Measurements from ENCODE around the gene C11orf97.

The C11orf97 gene

GRCh38 chr11:94577841-94578240, 65.6 kb downstream of the C11orf97 start:
- TF ChIP-seq RAD21 (IDR thresholded peaks at IDR 0.05; ENCODE audit: low read depth), result no peak
- TF ChIP-seq MAX (IDR thresholded peaks at IDR 0.05), result no peak
- no peak for TF ChIP-seq USF1 (IDR thresholded peaks at IDR 0.05)
- no peak for TF ChIP-seq ZBTB7A (IDR thresholded peaks at IDR 0.05; ENCODE audit: low read depth)
- no peak for TF ChIP-seq TAF1 (IDR thresholded peaks at IDR 0.05; ENCODE audit: low read depth)
- no peak for TF ChIP-seq CREB1 (IDR thresholded peaks at IDR 0.05; ENCODE audit: low read depth)
- TF ChIP-seq CEBPB (IDR thresholded peaks at IDR 0.05), result no peak
- no peak for TF ChIP-seq TCF12 (IDR thresholded peaks at IDR 0.05; ENCODE audit: low read depth)
- no peak for TF ChIP-seq YY1 (IDR thresholded peaks at IDR 0.05; ENCODE audit: low read depth)
- no peak for TF ChIP-seq FOXM1 (IDR thresholded peaks at IDR 0.05; ENCODE audit: borderline replicate concordance, low read depth)
- no peak for TF ChIP-seq EP300 (IDR thresholded peaks at IDR 0.05; ENCODE audit: borderline replicate concordance)
- no peak for TF ChIP-seq EGR1 (IDR thresholded peaks at IDR 0.05)
- TF ChIP-seq, protein P1, sequence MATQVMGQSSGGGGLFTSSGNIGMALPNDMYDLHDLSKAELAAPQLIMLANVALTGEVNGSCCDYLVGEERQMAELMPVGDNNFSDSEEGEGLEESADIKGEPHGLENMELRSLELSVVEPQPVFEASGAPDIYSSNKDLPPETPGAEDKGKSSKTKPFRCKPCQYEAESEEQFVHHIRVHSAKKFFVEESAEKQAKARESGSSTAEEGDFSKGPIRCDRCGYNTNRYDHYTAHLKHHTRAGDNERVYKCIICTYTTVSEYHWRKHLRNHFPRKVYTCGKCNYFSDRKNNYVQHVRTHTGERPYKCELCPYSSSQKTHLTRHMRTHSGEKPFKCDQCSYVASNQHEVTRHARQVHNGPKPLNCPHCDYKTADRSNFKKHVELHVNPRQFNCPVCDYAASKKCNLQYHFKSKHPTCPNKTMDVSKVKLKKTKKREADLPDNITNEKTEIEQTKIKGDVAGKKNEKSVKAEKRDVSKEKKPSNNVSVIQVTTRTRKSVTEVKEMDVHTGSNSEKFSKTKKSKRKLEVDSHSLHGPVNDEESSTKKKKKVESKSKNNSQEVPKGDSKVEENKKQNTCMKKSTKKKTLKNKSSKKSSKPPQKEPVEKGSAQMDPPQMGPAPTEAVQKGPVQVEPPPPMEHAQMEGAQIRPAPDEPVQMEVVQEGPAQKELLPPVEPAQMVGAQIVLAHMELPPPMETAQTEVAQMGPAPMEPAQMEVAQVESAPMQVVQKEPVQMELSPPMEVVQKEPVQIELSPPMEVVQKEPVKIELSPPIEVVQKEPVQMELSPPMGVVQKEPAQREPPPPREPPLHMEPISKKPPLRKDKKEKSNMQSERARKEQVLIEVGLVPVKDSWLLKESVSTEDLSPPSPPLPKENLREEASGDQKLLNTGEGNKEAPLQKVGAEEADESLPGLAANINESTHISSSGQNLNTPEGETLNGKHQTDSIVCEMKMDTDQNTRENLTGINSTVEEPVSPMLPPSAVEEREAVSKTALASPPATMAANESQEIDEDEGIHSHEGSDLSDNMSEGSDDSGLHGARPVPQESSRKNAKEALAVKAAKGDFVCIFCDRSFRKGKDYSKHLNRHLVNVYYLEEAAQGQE (IDR thresholded peaks at IDR 0.05; ENCODE audit: low read depth), result no peak
- no peak for TF ChIP-seq NFIC (IDR thresholded peaks at IDR 0.05)
- no peak for TF ChIP-seq TEAD4 (IDR thresholded peaks at IDR 0.05)

All from Ishikawa (cell line).